Panc1 (cell line): ENCODE measurements around the gene SLC52A3. TPM values are rescaled to one million over a fixed set of nuclear protein-coding genes. Genes with fewer than 3 reads are reported as not detected.

ENCODE experiments used
- ATAC-seq: fragments of 200-7000 bp; cut with Tn5 transposase; 2 replicates; pipeline ENCODE4 v1.9.1; 2020; ENCODE audit warnings: mild to moderate bottlenecking, moderate library complexity
- BruUV-seq: library from RNA; stranded (reverse); fragments of 400-500 nt; replicated peaks from 2 replicates; lab custom pipeline; 2021; lab: Mats Ljungman, UMichigan
- CTCF ChIA-PET: fragments of 300-600 bp; sonication (Branson Sonifier 250); formaldehyde crosslinking; loops from one replicate; lab custom pipeline; 2022; ENCODE audit warnings: antibody characterized with exemption; lab: Charles Lee
- POLR2A ChIA-PET: fragments of 300-600 bp; sonication (Branson Sonifier 250); formaldehyde crosslinking; loops from one replicate; lab custom pipeline; 2022; ENCODE audit warnings: antibody characterized with exemption; lab: Charles Lee
- DNase-seq: peaks from one replicate; pipeline ENCODE4 v3.0.0-alpha.2; 2010; ENCODE audit warnings: low read depth, low spot score
- H3K27ac ChIP-seq: 2 replicates; pipeline ENCODE4 v1.5.1; 2011; ENCODE audit warnings: mild to moderate bottlenecking, low read length, inconsistent platforms
- H3K27me3 ChIP-seq: fragments of 200-500 bp; sonication (Bioruptor generic); 2 replicates; pipeline ENCODE4 v1.6.0; 2014; ENCODE audit warnings: low read length, inconsistent platforms; ENCODE audit not compliant: control insufficient read depth, insufficient read depth
- H3K36me3 ChIP-seq: fragments of 200-500 bp; sonication (Bioruptor generic); 2 replicates; pipeline ENCODE4 v1.5.1; 2014; ENCODE audit warnings: inconsistent platforms, mild to moderate bottlenecking, low read length, moderate library complexity; ENCODE audit not compliant: control insufficient read depth, insufficient read depth
- H3K4me1 ChIP-seq: 2 replicates; pipeline ENCODE4 v1.5.1; 2011; ENCODE audit warnings: inconsistent platforms, mild to moderate bottlenecking, low read length, moderate library complexity; ENCODE audit not compliant: control insufficient read depth, insufficient read depth
- H3K4me3 ChIP-seq, 2 experiments: 2 replicates each; pipeline ENCODE4 v1.5.1; 2011 to 2012; ENCODE audit warnings: low read depth in 2 of 2, low read length in 2 of 2, mild to moderate bottlenecking in 2 of 2, inconsistent platforms in 1 of 2, moderate library complexity in 1 of 2
- H3K9me3 ChIP-seq: fragments of 200-500 bp; sonication (Bioruptor generic); 2 replicates; pipeline ENCODE4 v1.5.1; 2014; ENCODE audit warnings: low read depth, mild to moderate bottlenecking, inconsistent platforms, low read length, moderate library complexity; ENCODE audit not compliant: control insufficient read depth, insufficient read depth
- CTCF ChIP-seq: fragments of 450-650 bp; IDR thresholded peaks from 2 replicates; pipeline ENCODE4 v1.5.1; 2017; ENCODE audit warnings: mild to moderate bottlenecking
- POLR2AphosphoS5 ChIP-seq: IDR thresholded peaks from 2 replicates; pipeline ENCODE4 v1.6.1; 2012; ENCODE audit warnings: mild to moderate bottlenecking, low read depth, low read length, moderate library complexity
- REST ChIP-seq, 2 experiments: IDR thresholded peaks; 2 replicates each; pipeline ENCODE4 v1.6.1; 2011 to 2012; ENCODE audit warnings: low read depth in 2 of 2, control low read depth in 1 of 2, low read length in 1 of 2, mild to moderate bottlenecking in 1 of 2, moderate library complexity in 1 of 2; ENCODE audit not compliant: insufficient read depth in 1 of 2
- SIN3A ChIP-seq: IDR thresholded peaks from 2 replicates; pipeline ENCODE4 v1.6.1; 2012; ENCODE audit warnings: low read depth, mild to moderate bottlenecking, low read length, moderate library complexity, borderline replicate concordance; ENCODE audit not compliant: insufficient read depth
- TCF7L2 ChIP-seq: IDR thresholded peaks from 2 replicates; pipeline ENCODE4 v1.6.1; 2011; ENCODE audit warnings: mild to moderate bottlenecking, low read depth, low read length, inconsistent platforms
- in situ Hi-C: cut with HindIII; loops from 2 replicates; pipeline ENCODE4 v1.10.0; 2016; ENCODE audit warnings: low sequenced_read_pairs, low pct_unique_long_range_greater_than_20kb
- intact Hi-C: fragments of 100-400 bp; cut with micrococcal nuclease; formaldehyde crosslinking; loops from one replicate; pipeline ENCODE4 v1.10.0; 2022; ENCODE audit not compliant: unreplicated experiment
- total RNA-seq: library from RNA; stranded (reverse); gene quantifications from one replicate; pipeline ENCODE4 v1.2.1, GENCODE V29; 2021; ENCODE audit not compliant: unreplicated experiment

The SLC52A3 gene
- total RNA-seq, 1 experiment from 2014 or later = 6.4 TPM

DNA sequence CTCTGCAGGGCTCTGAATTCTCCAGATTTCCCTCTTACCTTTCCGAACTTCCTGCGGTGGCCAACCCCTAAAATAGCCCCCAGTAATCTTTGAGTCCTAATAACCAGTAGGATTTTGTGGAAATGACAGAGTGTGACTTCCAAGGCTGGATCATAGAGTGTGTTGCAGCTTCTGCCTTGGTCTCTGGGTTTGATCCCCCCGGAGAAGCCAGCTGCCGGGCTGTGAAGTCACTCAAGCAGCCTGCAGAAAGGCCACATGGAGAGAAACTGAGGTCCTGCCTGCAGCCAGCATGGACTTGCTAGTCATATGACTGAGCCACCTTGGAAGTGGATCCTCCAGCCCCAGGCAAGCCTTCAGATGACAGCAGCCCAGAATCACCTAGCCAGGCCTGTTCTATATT is 46.4 kb downstream of the SLC52A3 start:
- no peaks in the 10 kb centered on the region for H3K4me1 ChIP-seq
- H3K36me3 ChIP-seq = no peaks in the 10 kb centered on the region
- in situ Hi-C loops (no loop called here), intact Hi-C loops (no loop called here)
- ChIA-PET POLR2A (no interaction called here), CTCF (no interaction called here)
- TF ChIP-seq SIN3A = no peak
- TF ChIP-seq TCF7L2 = no peak
- no peak for TF ChIP-seq REST (IDR thresholded peaks at IDR 0.05; ENCODE audit: insufficient read depth in 1 of 2, low read depth in 2 of 2, low read length in 1 of 2)
- TF ChIP-seq POLR2AphosphoS5 = no peak
- TF ChIP-seq CTCF = no peak
- no peak for ATAC-seq
- no peak for DNase-seq
- no peaks in the 10 kb centered on the region for H3K9me3 ChIP-seq
- no peak overlapping the region for H3K27ac ChIP-seq
- H3K27me3 ChIP-seq = peaks cover 3% of the 10 kb centered on the region
- no peak overlapping the region for H3K4me3 ChIP-seq
- no TSS peak for BruUV-seq

GRCh38 chr20:719816-720215 is 48.5 kb downstream of the SLC52A3 start:
- no peak for ATAC-seq

More at GRCh38 chr20:719816-720215, 48.5 kb downstream of the SLC52A3 start:
- Histone ChIP-seq H3K4me3 (no peak overlapping the region), H3K9me3 (no peaks in the 10 kb centered on the region), H3K36me3 (no peaks in the 10 kb centered on the region), H3K4me1 (no peaks in the 10 kb centered on the region), H3K27ac (no peak overlapping the region), H3K27me3 (no peaks in the 10 kb centered on the region; the same call in 1 of the 2 replicates)
- ChIA-PET POLR2A (no interaction called here), CTCF (no interaction called here)
- no TSS peak for BruUV-seq
- no peak for DNase-seq
- in situ Hi-C loops = no loop called here
- TF ChIP-seq TCF7L2 (no peak), CTCF (no peak), REST (IDR thresholded peaks at IDR 0.05; ENCODE audit: insufficient read depth in 1 of 2, low read depth in 2 of 2, low read length in 1 of 2) (no peak), POLR2AphosphoS5 (no peak)
- intact Hi-C loops = no loop called here
